ENCODE measurements around the gene LCE2B. TPM values are rescaled to one million over a fixed set of nuclear protein-coding genes. Genes with fewer than 3 reads are reported as not detected.

Gene LCE2B, protein sequence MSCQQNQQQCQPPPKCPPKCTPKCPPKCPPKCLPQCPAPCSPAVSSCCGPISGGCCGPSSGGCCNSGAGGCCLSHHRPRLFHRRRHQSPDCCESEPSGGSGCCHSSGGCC
- total RNA-seq, result not detected in 2 replicates

DNA sequence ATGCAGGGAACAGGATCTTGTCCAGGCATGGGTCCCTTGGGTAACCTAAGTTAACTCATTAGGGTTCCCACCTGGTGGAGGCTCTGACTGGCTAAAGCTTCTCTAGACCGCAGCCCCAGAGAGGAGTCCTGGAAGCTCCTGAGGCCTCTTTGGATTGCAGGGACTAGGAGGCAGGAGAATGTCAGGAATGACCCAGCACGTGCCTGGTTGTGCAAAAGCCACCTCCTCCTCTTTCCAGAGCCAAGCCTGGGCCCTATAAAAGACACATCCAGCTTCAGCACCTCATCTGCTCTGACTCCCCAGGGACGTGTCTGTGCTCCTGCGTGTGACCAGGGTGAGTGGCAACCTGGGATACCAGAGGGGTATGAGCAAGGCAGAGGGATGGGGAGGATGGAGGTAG, at the start of gene LCE2B:
LCE2B (plus strand) TSS at position 301 of the 400 bp plus-strand sequence. CDS start 721 bp downstream, outside the sequence.

DNA sequence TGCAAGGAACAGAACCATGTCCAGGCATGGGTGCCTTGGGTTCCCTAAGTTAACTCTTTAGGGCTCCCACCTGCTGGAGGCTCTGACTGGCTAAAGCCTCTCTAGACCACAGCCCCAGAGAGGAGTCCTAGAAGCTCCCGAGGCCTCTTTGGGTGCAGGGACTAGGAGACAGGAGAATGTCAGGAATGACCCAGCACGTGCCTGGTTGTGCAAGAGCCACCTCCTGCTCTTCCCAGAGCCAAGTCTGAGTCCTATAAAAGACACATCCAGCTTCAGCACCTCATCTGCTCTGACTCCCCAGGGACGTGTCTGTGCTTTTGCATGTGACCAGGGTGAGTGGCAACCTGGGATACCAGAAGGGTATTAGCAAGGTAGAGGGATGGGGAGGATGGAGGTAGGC, 22.8 kb upstream of the LCE2B start, which contains the start of gene LCE2D:
LCE2D (plus strand) TSS at position 283 of the 400 bp plus-strand sequence. CDS start 726 bp downstream, outside the sequence.

DNA sequence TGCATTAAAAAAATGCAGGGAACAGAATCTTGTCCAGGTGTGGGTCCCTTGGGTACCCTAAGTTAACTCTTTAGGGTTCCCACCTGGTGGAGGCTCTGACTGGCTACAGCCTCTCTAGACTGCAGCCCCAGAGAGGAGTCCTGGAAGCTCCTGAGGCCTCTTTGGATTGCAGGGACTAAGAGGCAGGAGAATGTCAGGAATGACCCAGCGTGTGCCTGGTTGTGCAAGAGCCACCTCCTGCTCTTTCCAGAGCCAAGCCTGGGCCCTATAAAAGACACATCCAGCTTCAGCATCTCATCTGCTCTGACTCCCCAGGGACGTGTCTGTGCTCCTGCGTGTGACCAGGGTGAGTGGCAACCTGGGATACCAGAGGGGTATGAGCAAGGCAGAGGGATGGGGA, 10.9 kb upstream of the LCE2B start, which contains the start of gene LCE2C:
LCE2C (plus strand) TSS at position 297 of the 400 bp plus-strand sequence. CDS start 737 bp downstream, outside the sequence.

DNA sequence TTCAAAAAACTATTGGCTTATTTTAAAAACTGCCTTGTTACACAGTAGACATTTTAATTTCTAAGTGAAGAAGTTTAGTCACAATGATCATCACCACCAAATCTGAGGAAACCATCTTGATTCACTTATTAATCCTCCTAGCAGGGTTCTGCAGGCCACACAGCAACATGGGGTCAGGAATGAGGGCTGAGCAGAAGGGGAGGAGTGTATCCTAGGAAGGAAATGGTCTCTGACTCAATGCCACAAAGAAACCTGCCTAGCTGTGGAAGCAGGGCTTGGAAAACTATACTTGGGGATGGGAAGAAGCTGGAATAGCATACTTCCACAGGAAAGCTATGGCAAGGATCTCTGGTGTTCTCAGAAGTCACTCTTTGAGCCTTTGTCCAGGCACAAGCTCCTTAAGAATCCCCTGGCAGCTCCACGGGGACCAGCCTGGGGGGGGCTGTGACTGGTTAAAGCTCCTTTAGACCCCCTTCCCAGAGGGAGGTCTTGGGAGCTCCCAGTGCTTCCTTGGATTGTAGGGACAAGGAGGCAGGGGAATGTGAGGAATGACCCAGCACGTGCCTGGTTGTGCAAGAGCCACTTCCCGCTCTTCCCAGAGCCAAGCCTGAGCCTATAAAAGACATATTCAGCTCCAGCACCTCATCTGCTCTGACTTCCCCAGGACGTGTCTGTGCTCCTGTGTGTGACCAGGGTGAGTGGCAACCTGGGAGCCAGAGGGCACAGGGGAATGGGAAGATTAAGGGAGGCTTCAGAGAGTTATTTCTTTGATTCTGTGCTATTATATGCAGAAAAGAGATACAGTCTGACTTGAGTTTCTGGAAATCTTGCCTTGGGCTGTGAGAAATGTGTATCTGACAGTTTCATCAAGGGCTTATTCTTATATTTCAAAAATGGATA, 12.0 kb downstream of the LCE2B start, which contains the start of gene LCE2A:
LCE2A (plus strand) TSS at position 645 of the 900 bp plus-strand sequence. CDS start 557 bp downstream, outside the sequence.

DNA sequence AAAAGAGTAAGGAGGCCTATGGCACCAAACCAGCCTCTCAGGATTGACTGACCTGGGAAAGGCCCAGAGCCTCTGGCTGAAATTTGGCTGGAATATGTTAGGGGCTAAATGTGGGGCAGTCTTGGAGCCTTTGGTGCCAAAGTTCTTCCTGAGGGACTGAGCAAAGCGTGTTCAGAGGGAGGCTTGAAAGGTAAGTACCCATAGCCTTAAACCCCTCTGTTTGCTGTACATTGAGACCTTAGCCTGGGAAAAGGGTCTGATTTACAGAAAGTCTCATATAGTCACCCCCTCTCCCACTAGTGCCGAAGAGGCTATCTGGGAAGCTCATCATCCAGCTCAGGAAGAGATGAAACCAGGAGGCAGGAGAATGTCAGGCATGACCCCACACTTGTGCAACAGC, 21.9 kb downstream of the LCE2B start, which contains the start of gene LCE4A:
LCE4A (plus strand) TSS at position 301 of the 400 bp plus-strand sequence. CDS start 916 bp downstream, outside the sequence.

Other genes with a start within 250 kb of the LCE2B start
- not detected in 2 replicates for gene LCE5A, start 175.3 kb upstream of the LCE2B start, total RNA-seq
- not detected in 2 replicates for gene CRCT1, start 171.6 kb upstream of the LCE2B start, total RNA-seq
- gene LCE3E, start 119.3 kb upstream of the LCE2B start, total RNA-seq, result not detected in 2 replicates
- gene LCE3D, start 105.6 kb upstream of the LCE2B start, total RNA-seq, result not detected in 2 replicates
- not detected in 2 replicates for gene LCE3C, start 85.9 kb upstream of the LCE2B start, total RNA-seq
- not detected in 2 replicates for gene LCE3B, start 72.3 kb upstream of the LCE2B start, total RNA-seq
- not detected in 2 replicates for gene LCE3A, start 63.0 kb upstream of the LCE2B start, total RNA-seq
- not detected in 2 replicates for gene LCE2D, start 22.7 kb upstream of the LCE2B start, total RNA-seq
- not detected in 2 replicates for gene LCE2C, start 10.8 kb upstream of the LCE2B start, total RNA-seq
- not detected in 2 replicates for gene LCE2A, start 12.2 kb downstream of the LCE2B start, total RNA-seq
- gene LCE4A, start 22.0 kb downstream of the LCE2B start, total RNA-seq, result not detected in 2 replicates
- gene KPRP, start 71.9 kb downstream of the LCE2B start, total RNA-seq, result not detected in 2 replicates
- gene LCE1F, start 89.0 kb downstream of the LCE2B start, total RNA-seq, result not detected in 2 replicates
- not detected in 2 replicates for gene LCE1E, start 100.1 kb downstream of the LCE2B start, total RNA-seq
- gene LCE1D, start 110.6 kb downstream of the LCE2B start, total RNA-seq, result not detected in 2 replicates
- gene LCE1C, start 120.5 kb downstream of the LCE2B start, total RNA-seq, result not detected in 2 replicates
- gene LCE1B, start 125.8 kb downstream of the LCE2B start, total RNA-seq, result not detected in 2 replicates
- gene LCE1A, start 141.3 kb downstream of the LCE2B start, total RNA-seq, result not detected in 2 replicates
- gene LCE6A, start 156.7 kb downstream of the LCE2B start, total RNA-seq, result not detected in 2 replicates
- gene LCE7A, start 173.9 kb downstream of the LCE2B start, total RNA-seq, result not detected in 2 replicates
- gene SMCP, start 192.2 kb downstream of the LCE2B start, total RNA-seq, result not detected in 2 replicates
- gene IVL, start 222.4 kb downstream of the LCE2B start, total RNA-seq, result not detected in 2 replicates

Measured in bladder microvascular endothelial cell (primary cell).